Liver (tissue), 3 donors: Measurements from ENCODE around the gene PKIG.

Experiments
- CTCF ChIP-seq: fragments of 150-350 bp; IDR thresholded peaks from 2 replicates; pipeline ENCODE4 v1.5.1; 2017; ENCODE audit warnings: improper control_type of control experiment, low read depth, low read length; ENCODE audit not compliant: missing input control
- FOXA1 ChIP-seq: IDR thresholded peaks from 2 replicates; pipeline ENCODE4 v1.6.1; 2016; ENCODE audit warnings: antibody characterized with exemption
- GABPA ChIP-seq, 2 donors: IDR thresholded peaks in 1 of 2; conservative IDR thresholded peaks in 1 of 2; 2 replicates each; pipeline ENCODE4 v1.6.1; 2016; ENCODE audit warnings: antibody characterized with exemption in 2 of 2, mild to moderate bottlenecking in 1 of 2, moderate library complexity in 1 of 2
- RAD21 ChIP-seq, 2 donors: IDR thresholded peaks; 2 replicates each; pipeline ENCODE4 v1.6.1; 2016; ENCODE audit warnings: antibody characterized with exemption in 2 of 2, mild to moderate bottlenecking in 2 of 2
- YY1 ChIP-seq: IDR thresholded peaks from 2 replicates; pipeline ENCODE4 v1.6.1; 2016; ENCODE audit warnings: antibody characterized with exemption, mild to moderate bottlenecking
- TF ChIP-seq, protein P1 (sequence below): IDR thresholded peaks from 2 replicates; pipeline ENCODE4 v1.6.1; 2016; ENCODE audit warnings: antibody characterized with exemption
- donor health status: healthy.
- donor health status: healthy.

DNA sequence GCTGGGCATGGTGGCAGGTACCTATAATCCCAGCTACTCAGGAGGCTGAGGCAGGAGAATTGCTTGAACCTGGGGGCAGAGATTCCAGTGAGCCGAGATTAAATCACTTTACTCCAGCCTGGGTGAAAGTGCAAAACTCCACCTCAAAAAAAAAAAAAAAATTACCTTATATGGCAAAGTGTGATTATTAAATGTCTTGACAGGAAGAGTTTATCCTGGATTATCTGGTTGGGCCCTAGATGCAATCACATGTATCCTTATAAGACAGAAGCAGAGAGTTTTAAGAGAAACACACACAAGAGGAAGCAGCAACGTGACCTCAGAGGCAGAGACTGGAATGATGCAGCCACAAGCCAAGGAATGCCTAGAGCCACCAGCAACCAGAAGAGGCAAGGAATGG is 58.1 kb downstream of the PKIG start:
- TF ChIP-seq CTCF (no peak), YY1 (no peak), FOXA1 (no peak), RAD21 (IDR thresholded peaks at IDR 0.05) (no peak), GABPA (IDR thresholded peaks at IDR 0.05 in 1 of 2, conservative IDR thresholded peaks at IDR 0.05 in 1 of 2) (no peak)
- TF ChIP-seq, protein P1, sequence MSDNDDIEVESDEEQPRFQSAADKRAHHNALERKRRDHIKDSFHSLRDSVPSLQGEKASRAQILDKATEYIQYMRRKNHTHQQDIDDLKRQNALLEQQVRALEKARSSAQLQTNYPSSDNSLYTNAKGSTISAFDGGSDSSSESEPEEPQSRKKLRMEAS = no peak
